C4-2B (cell line): Measurements from ENCODE around the gene KLHL3.

Source experiments
- H3K27ac ChIP-seq: fragments of 450-650 bp; 2 replicates; pipeline ENCODE4 v1.5.1; 2017
- ZFX ChIP-seq: fragments of 450-650 bp; IDR thresholded peaks from 2 replicates; pipeline ENCODE4 v1.6.1; 2017
- TF ChIP-seq, protein P1 (sequence below): fragments of 450-650 bp; conservative IDR thresholded peaks from 2 replicates; pipeline ENCODE4 v1.5.1; 2017; ENCODE audit warnings: mild to moderate bottlenecking

The KLHL3 gene

DNA sequence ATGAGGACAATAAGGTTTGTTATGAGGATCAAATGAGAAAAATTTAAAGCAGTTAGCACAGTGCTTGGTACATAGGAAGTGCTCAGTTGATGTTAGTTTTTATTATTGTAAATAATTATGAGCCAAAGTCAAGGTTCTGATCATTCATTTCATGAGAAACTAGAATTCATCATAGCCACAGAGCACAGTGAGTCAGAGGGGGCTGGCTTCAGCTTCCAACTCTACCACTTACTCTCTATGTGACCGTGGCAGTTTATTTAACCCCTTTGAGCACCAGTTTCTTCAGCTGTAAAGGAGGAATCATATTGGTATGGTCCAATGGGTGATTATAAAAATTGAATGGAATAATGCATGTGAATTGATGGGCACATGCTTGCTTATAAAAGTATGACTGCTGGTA, 39.4 kb downstream of the KLHL3 start:
- no peak overlapping the region for H3K27ac ChIP-seq
- TF ChIP-seq ZFX = no peak
- TF ChIP-seq, protein P1, sequence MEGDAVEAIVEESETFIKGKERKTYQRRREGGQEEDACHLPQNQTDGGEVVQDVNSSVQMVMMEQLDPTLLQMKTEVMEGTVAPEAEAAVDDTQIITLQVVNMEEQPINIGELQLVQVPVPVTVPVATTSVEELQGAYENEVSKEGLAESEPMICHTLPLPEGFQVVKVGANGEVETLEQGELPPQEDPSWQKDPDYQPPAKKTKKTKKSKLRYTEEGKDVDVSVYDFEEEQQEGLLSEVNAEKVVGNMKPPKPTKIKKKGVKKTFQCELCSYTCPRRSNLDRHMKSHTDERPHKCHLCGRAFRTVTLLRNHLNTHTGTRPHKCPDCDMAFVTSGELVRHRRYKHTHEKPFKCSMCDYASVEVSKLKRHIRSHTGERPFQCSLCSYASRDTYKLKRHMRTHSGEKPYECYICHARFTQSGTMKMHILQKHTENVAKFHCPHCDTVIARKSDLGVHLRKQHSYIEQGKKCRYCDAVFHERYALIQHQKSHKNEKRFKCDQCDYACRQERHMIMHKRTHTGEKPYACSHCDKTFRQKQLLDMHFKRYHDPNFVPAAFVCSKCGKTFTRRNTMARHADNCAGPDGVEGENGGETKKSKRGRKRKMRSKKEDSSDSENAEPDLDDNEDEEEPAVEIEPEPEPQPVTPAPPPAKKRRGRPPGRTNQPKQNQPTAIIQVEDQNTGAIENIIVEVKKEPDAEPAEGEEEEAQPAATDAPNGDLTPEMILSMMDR = no peak

DNA sequence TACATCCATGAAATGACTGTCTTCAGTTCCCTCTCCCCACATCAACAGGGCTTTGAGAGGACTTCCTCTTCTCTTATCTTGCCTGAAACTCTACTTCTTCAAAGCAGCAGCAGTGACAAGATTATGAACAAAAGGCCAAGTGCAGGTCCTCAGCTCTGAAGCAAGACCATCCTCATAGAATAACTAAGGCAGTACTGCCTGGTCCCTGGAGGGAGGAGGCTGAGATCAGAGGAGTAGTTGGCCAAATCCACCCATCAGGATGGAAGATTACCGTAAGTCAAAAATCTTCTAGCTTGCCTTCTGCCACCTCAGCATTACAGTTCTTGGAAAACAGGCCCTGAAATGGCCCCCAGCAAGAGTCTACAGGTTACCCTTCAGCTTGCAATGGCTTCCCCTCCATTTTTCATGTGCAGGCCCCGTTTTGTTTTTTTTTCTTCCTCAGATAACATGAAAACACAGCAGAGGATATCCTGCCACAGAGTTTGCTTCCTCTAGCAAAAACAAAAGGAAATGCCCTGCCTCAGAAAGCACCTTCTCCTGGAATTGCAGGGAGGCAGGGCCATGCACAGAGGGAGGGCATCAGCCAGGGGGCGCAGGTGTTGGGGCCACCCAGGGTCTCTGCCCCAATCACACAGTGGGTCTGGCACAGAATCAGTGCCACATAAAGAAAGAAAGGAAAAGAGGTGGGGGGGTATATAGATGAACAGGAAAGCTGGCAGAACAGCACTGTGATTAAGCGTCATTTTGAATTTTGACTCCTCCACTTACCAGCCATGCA, 40.0 kb downstream of the KLHL3 start:
- TF ChIP-seq ZFX = no peak
- TF ChIP-seq, protein P1 = no peak
- no peak overlapping the region for H3K27ac ChIP-seq

DNA sequence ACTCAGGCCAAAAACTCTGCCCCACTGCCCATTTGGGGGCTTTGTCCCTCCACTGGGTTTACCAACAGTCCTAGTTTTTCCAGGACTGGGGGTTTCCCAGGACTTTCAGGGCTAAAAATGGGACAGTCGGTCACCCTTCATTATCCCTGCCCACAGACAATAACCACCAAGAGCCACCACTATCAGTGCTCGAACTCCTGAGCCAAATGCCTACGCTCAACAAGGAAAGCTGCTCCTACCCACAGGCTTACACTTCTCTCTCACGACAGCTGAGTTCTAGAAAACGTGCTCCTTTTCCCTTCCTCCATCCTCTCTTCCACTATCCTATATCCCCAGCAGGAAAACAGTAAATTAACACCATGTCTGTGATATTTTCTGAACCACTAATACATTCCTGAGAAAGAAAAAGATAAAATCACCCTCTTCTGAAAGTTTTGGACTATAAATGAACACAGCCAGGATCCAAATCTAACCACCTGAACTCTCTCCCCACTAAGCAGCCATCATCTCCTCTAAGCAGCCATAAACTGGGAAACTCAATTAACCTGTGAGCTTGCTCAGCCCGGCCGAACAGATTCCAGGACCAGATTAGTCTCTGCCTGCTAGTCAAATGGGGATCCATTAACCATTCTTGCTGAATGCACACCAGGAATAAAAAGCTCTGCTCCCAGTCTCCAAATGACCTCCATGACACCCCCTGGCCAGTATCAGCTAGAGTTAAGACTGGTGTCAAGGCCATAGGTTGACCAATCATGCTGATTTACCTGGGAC, 41.8 kb downstream of the KLHL3 start:
- TF ChIP-seq ZFX = no peak
- TF ChIP-seq, protein P1 = no peak
- no peak overlapping the region for H3K27ac ChIP-seq

DNA sequence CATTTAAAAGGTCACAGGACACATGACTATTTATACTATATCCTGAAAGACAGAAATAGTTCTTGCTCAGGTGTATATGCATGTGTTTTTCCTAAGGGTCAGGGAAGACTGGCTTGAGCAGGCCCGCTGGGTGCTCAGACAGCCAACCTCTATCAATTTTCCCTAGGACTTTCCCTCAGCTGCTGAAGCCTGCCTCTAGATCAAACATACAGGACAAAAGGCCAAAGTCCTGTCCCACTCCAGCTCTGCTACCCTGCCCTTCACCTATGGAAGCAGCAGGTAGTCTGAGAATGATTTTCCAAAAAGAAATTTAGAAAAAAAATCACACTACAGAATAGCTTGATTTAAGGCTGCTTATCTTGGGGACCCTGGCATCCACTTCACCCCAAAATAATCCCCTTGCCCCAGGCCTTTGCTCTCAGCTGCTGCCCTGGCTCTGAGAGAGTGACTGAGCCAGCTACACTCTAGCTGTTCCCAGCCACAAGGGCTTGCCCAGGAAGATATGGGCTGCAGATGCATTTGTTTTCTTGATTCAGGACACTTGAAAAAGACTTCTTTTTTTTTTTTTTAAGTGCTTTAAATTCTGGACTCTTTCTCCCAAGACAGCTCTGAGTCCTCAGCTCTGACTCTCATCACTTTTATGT, 42.5 kb downstream of the KLHL3 start:
- TF ChIP-seq ZFX = no peak
- TF ChIP-seq, protein P1 = no peak

DNA sequence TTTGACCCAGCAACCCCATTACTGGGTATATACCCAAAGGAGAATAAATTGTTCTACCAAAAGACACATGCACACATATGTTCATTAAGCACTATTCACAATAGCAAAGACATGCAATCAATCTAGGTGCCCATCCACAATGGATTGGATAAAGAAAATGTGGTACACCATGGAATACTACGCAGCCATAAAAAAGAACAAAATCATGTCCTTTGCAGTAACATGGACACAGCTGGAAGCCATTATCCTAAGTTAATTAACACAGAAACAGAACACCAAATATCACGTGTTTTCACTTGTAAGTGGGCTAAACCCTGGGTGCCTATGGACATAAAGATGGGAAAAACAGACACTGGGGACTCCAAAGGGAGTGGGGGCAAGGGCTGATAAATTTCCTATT, 46.6 kb downstream of the KLHL3 start:
- no peak for TF ChIP-seq ZFX
- TF ChIP-seq, protein P1 = no peak
- H3K27ac ChIP-seq = no peak overlapping the region

More for the DNA sequence above, 42.5 kb downstream of the KLHL3 start:
- no peak overlapping the region for H3K27ac ChIP-seq

DNA sequence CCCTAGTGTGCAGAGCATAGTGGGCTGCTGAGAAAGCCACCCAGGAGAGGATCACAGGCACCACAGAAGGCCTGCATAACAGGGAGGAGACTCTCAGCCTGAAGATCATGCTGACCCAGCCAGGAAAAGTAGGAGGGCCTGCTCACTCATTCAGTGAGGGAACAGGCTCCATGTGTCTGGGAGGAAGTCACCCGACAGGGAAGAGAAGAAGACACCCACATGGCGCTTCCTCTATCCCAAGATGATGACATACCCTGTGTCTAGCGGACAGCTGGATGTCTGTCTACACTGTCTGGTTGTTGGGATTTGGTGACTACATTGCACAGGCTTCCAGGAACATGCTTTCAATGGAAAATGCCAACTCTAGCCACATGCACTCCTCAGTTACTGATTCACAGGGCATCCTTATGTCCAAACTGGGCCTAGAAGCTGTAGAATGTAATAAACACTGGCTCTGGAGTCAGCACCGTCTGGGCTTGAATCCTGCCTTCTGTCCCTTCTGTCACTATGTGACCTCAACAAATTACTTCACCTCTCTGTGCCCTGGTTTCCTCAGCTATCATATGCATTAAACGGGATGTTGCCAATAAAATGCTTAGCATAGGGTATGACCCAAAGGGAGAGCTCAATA, 47.6 kb downstream of the KLHL3 start:
- TF ChIP-seq, protein P1 = no peak
- no peak for TF ChIP-seq ZFX
- no peak overlapping the region for H3K27ac ChIP-seq
